Measurements from ENCODE around the gene ABCA2. TPM values are rescaled to one million over a fixed set of nuclear protein-coding genes. Genes with fewer than 3 reads are reported as not detected.

The ABCA2 gene
- total RNA-seq, 6 experiments from 2014 or later = 18.3 to 36.3 (median 23.6) TPM

DNA sequence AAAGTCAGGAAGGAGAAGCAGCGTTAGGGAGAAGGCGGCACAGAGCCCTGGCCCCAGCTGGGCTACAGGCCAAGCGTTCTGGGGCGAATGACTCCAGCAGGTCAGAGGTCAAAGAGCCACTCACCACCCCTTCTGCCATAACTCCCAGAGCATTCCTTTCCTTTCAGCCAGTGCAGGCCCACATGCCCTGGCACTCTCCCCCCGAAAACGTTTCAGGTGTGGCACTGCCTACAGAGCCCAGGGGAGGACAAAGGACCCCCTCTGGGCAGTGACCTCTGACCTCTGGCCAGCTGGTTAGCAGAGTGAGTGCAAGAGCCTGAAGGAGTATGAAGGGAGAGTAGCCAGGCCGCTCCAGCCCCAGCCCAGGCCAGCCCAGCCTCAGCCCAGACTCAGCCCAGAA, 4.9 kb downstream of the ABCA2 start:
- no peaks in the 10 kb centered on the region for H3K9me3 Mint-ChIP-seq
- H3K27me3 Mint-ChIP-seq (ENCODE audit: insufficient read depth) = peaks cover 3% of the 10 kb centered on the region
- no peaks in the 10 kb centered on the region for H3K36me3 Mint-ChIP-seq (ENCODE audit: low read depth)
- no peak overlapping the region for H3K27ac Mint-ChIP-seq
- TF ChIP-seq CTCF (IDR thresholded peaks at IDR 0.05) = no peak
- H3K4me1 Mint-ChIP-seq (ENCODE audit: low read depth) = 0 out of 2 replicates have a peak, but pooled peaks cover 5% of the 10 kb centered on the region
- DNase-seq = no peak
- H3K4me3 Mint-ChIP-seq = no peak overlapping the region

GRCh38 chr9:137022662-137023008, 5.4 kb downstream of the ABCA2 start:
- Mint-ChIP-seq H3K4me1 (ENCODE audit: low read depth) (0 out of 2 replicates have a peak, but pooled peaks cover 5% of the 10 kb centered on the region), H3K27me3 (ENCODE audit: insufficient read depth) (peaks cover 3% of the 10 kb centered on the region), H3K9me3 (no peaks in the 10 kb centered on the region), H3K36me3 (ENCODE audit: low read depth) (no peaks in the 10 kb centered on the region), H3K4me3 (no peak overlapping the region), H3K27ac (no peak overlapping the region)
- no peak for DNase-seq
- no peak for TF ChIP-seq CTCF (IDR thresholded peaks at IDR 0.05)

DNA sequence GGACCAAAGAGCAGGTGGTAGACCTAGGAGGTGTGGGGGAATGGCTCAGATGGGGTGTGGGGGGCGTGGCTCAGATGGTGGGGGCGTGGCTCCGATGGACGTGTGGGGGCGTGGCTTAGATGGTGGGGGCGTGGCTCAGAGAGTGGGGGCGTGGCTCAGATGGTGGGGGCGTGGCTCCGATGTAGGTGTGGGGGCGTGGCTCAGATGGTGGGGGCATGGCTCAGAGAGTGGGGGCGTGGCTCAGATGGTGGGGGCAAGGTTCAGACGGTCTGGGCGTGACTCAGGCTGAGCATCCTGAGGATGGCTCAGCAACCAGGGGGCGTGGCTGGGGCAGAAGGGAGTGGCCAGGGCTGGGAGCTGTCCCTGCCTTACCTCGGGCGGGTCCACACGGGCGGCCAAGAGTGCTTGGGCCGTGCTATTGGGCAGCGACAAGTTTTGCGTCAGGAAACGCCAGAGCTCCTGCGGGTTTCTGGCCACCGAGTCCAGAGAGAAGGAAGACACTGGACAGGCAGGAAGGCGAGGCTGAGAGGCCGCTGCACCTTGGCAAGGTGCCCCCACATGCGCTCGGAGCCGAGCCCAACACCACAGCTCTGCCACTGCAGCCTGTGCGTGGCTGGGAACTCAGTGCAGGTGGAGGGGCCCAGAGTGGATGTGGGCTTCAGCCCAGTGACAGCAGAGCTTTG, 5.9 kb downstream of the ABCA2 start:
- peaks cover 3% of the 10 kb centered on the region for H3K27me3 Mint-ChIP-seq (ENCODE audit: insufficient read depth)
- H3K27ac Mint-ChIP-seq = peak overlapping the region; percentile 18; the same call in 1 of the 2 replicates
- TF ChIP-seq CTCF (IDR thresholded peaks at IDR 0.05) = no peak
- H3K4me3 Mint-ChIP-seq = no peak overlapping the region
- DNase-seq = peak; percentile 55
- 0 out of 2 replicates have a peak, but pooled peaks cover 1% of the 10 kb centered on the region for H3K4me1 Mint-ChIP-seq (ENCODE audit: low read depth)
- H3K9me3 Mint-ChIP-seq = no peaks in the 10 kb centered on the region
- H3K36me3 Mint-ChIP-seq (ENCODE audit: low read depth) = no peaks in the 10 kb centered on the region

DNA sequence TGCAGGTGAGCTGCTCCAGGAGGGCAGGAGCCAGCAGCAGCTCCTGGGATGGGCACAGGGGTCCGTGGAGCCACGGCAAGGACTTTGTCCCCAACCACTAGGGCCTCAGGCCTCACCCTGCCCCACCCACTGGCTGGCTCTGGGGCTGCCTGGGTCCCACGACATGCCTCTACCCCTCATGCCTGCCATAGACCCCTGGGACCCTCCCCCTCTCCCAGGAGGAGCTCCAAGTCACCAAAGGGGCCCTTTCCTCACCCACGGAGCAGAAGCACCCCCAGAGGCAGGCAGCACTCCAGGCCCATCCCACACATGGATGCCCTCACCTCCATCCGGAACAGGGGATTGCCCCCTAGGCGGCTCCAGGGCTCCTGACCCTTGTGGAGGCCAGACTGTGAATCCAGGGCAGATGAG, 6.5 kb downstream of the ABCA2 start:
- no peak for DNase-seq
- Mint-ChIP-seq H3K27me3 (ENCODE audit: insufficient read depth) (peaks cover 3% of the 10 kb centered on the region), H3K27ac (no peak overlapping the region), H3K4me1 (ENCODE audit: low read depth) (no peaks in the 10 kb centered on the region), H3K4me3 (no peak overlapping the region), H3K9me3 (no peaks in the 10 kb centered on the region), H3K36me3 (ENCODE audit: low read depth) (peaks cover 5% of the 10 kb centered on the region)
- no peak for TF ChIP-seq CTCF (IDR thresholded peaks at IDR 0.05)

DNA sequence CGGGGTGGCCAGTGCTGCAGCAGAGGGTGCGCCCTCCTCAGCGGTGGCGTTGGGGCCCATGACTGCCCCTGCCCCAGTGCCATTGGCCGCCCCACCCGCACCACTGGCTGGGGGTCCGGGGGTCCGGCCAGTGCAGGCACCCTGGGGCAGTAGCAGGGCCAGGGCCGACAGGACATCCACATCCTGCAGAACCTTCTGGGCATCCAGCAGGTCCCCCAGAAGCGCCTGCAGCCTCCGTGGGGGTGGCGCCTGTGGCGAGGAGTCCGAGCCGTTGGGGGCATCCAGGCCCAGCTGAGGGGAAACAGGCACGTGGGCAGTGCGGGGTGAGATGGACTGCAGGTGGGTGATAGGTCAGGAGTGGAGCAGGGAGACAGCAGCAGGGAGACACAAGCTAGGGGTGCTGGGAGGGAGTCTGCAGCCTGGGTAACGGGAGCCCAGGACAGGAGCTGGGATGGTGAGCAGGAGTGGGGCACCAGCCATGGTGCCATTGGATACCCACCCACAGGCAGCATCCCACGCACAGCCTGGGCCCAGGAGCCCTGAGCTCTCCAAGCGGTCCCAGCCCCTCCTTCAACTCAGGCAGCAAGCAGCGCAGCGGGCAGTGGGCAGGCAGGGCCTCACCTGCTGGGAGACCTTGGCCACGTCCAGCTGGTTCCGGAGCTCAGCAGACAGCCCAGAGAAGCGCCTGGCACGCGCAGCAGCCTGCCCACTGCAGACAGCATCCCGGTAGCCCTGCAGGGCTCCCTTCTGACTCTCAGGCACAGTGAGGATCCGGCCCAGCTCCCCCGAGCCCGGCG, 7.1 kb downstream of the ABCA2 start:
- H3K4me3 Mint-ChIP-seq = no peak overlapping the region

More for the DNA sequence above, 7.1 kb downstream of the ABCA2 start:
- no peak for DNase-seq
- H3K27ac Mint-ChIP-seq = no peak overlapping the region
- H3K36me3 Mint-ChIP-seq (ENCODE audit: low read depth) = peaks cover 5% of the 10 kb centered on the region
- TF ChIP-seq CTCF (IDR thresholded peaks at IDR 0.05) = no peak
- no peaks in the 10 kb centered on the region for H3K4me1 Mint-ChIP-seq (ENCODE audit: low read depth)
- no peaks in the 10 kb centered on the region for H3K9me3 Mint-ChIP-seq
- peaks cover 3% of the 10 kb centered on the region for H3K27me3 Mint-ChIP-seq (ENCODE audit: insufficient read depth)
